ENCODE results near the gene OR6C4.
"Not testable (repeated sequence)": the region's sequence is repeated elsewhere in the genome, so short reads cannot be mapped to it uniquely, and the experiment has no call there.

The OR6C4 gene

GRCh38 chr12:55549302-55549701 lies at the start of gene OR6C4:
OR6C4 (plus strand) TSS chr12:55549602; CDS start chr12:55551227, 1,625 bp downstream.
- no peak for DNase-seq

DNA sequence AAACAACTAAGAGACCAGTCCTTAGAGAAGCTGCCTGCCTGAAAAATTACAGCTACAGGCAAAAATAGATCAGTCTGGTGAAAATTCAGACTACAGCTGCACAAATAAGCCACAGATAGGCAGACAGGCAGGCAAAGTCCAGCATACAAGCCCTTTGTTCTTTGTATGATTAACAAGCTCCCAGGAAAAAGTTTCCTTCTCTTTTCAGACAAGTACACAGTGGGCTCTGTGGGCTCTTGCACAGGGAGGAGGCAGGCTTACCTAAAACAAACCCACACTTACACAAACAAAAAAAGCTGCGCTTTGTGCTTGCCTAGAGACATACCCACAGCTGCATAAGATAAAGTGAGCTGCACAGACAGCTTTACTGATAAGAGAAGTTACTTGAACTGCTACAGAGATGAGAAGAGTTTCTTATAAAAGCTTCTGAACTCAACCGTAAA lies 49.6 kb upstream of the OR6C4 start:
- no peak for DNase-seq

DNA sequence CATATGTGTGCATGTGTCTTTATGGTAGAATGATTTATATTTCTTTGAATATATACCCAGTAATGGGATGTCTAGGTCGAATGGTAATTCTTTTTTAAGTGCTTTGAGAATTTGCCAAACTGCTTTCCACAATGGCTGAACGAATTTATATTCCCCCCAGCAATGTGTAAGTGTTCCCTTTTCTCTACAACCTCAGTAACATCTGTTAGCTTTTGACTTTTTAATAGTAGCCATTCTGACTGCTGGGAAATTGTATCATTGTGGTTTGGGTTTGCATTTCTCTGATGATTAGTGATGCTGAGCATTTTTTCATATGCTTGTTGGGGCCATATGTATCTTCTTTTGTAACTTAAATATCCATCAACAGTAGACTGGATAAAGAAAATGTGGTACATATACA lies 47.8 kb upstream of the OR6C4 start:
- no peak for DNase-seq

GRCh38 chr12:55515696-55516095 lies 33.7 kb upstream of the OR6C4 start:
- no peak for DNase-seq

- no peak for DNase-seq
Measured at GRCh38 chr12:55516391-55516790, 33.0 kb upstream of the OR6C4 start.

DNA sequence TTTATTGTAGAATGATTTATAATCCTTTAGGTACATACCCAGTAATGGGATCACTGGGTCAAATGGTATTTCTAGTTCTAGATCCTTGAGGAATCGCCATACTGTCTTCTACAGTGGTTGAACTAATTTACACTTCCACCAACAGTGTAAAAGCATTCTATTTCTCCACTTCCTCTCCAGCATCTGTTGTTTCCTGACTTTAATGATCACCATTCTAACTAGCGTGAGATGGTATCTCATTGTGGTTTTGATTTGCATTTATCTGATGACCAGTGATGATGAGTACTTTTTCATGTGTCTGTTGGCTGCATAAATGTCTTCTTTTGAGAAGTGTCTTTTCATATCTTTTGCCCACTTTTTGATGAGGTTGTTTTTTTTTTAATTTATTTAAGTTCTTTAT lies 1.2 kb upstream of the OR6C4 start:
- DNase-seq: not testable (repeated sequence)

DNA sequence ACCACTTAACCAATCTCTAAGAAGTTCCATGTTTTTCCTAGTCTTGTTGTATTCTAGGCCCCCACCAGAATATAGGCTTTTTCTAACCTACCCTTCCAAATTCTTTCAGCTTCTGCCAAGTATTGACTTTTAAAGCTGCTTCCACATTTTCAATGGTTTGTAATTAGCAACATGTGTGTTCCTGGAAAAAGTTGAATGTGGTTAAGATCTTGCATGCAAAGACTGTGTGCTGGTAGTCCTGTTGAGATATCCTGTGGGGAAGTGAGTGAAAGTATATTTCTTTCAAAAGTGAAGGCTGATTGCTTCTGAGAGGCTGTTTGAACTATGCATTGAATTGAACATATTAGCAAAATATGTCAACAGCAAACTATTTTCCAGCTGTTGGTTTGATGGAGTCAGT lies 646 bp upstream of the OR6C4 start:
- DNase-seq: no peak

- no peak for DNase-seq
Measured at GRCh38 chr12:55554296-55554695, 4.9 kb downstream of the OR6C4 start.

DNA sequence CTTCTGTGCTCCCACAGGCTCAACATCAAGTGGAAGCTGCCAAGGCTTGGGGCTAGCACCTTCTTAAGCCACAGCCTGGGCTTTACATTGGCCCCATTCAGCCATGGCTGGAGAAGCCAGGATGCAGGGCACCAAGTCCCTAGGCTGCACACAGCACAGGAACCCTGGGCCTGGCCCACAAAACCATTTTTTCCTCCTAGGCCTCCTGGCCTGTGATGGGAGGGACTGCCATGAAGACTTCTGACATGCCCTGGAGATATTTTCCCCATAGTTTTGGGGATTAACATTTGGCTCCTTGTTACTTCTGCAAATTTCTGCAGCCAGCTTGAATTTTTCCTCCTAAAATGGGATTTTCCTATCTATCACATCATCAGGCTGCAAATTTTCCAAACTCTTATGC lies 20.7 kb downstream of the OR6C4 start:
- not testable (repeated sequence) for DNase-seq

- DNase-seq: not testable (repeated sequence)
Measured at GRCh38 chr12:55570689-55571088, 21.3 kb downstream of the OR6C4 start.

DNA sequence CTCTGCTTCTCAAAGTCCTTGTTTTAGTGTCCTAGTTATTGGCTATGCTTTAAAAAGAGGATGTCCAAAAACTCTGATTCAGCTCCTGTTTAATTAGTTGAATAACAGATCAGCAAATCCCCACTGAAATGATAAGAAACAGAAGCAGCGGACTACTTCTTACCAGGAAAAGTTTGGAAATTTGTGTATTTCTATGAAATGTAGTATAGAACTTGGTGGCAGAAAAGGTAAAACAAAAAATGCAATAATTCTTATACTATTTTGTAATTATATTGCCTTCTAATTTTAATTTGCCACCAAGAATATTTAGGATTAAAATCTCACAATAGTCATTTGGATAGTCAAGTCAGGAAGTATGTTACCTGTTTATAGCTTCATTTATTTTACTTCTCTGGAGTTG lies 22.8 kb downstream of the OR6C4 start, which contains the start of gene OR2AP1:
OR2AP1 (plus strand) TSS at position 301 of the 400 bp plus-strand sequence. CDS start 1,947 bp downstream, outside the sequence.
- no peak for DNase-seq

DNA sequence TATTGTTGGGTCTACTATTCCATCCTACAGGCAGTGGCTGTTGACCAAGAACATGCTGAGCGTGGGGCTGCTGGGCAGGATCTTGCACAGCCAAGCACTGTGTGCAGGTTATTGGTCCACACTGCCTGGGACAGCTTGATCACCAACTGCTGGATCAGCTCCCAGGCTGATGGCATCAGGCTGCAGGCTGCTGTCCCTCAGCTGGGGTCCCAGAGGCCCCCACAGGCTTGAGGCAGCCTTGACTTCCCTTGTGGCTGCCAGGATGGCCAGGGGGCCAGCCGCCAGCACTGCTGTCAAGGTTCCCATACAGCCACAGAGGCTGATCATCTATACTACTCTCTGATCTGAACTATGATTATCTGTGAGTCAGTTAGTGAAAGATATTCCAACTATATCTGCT lies 32.7 kb downstream of the OR6C4 start:
- DNase-seq: no peak

DNA sequence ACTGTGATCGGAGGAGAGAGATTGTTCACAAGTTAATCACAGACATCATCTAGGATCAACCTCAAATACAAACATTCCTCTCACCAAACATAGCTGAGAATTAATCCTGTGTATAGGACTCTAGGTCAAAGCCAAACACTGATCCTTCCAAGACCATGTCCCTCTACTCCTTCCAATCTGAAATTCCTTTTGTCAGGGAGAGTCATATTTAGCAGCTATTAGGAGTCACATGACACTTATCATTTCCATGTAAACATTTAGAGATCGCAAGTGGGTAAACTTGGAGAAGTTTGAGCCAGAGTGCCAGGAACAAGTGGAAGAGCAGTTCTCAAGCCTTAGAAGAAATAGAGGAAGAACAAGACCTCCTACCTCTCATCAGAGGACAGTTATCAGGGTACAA lies 36.4 kb downstream of the OR6C4 start:
- no peak for DNase-seq

DNA sequence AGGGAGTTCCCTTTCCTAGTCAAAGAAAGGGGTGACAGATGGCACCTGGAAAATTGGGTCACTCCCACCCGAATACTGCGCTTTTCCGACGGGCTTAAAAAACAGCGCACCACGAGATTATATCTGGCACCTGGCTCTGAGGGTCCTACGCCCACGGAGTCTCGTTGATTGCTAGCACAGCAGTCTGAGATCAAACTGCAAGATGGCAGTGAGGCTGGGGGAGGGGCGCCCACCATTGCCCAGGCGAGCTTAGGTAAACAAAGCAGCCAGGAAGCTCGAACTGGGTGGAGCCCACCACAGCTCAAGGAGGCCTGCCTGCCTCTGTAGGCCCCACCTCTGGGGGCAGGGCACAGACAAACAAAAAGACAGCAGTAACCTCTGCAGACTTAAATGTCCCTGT lies 40.8 kb downstream of the OR6C4 start:
- DNase-seq: not testable (repeated sequence)
